ENCODE data around the gene SMC1B. TPM values are rescaled to one million over a fixed set of nuclear protein-coding genes. Genes with fewer than 3 reads are reported as not detected.

Gene SMC1B
- total RNA-seq, 2 experiments from 2014 or later = not detected

Other genes starting within 250 kb of the SMC1B start
- 100 to 1,000 TPM; 141 TPM for gene NUP50, start 249.7 kb downstream of the SMC1B start, total RNA-seq
- gene KIAA0930, start 172.7 kb downstream of the SMC1B start, total RNA-seq = 1 to 10 TPM; 6.7 to 7.4 TPM
- not detected for gene UPK3A, start 128.7 kb downstream of the SMC1B start, total RNA-seq
- gene FAM118A, start 103.7 kb downstream of the SMC1B start, total RNA-seq = 100 to 1,000 TPM; 159 to 161 TPM
- under 1 TPM in 1 of 2 experiments, not detected in 1; 0.41 TPM for gene RIBC2, start 94 bp upstream of the SMC1B start, total RNA-seq
- gene FBLN1, start 89.3 kb upstream of the SMC1B start, total RNA-seq = not detected